Measurements from ENCODE around the gene SSC5D. TPM values are rescaled to one million over a fixed set of nuclear protein-coding genes. Genes with fewer than 3 reads are reported as not detected.

The SSC5D gene
- total and polyA plus RNA-seq, 2 experiments from 2014 or later: 0.23 to 0.69 TPM

DNA sequence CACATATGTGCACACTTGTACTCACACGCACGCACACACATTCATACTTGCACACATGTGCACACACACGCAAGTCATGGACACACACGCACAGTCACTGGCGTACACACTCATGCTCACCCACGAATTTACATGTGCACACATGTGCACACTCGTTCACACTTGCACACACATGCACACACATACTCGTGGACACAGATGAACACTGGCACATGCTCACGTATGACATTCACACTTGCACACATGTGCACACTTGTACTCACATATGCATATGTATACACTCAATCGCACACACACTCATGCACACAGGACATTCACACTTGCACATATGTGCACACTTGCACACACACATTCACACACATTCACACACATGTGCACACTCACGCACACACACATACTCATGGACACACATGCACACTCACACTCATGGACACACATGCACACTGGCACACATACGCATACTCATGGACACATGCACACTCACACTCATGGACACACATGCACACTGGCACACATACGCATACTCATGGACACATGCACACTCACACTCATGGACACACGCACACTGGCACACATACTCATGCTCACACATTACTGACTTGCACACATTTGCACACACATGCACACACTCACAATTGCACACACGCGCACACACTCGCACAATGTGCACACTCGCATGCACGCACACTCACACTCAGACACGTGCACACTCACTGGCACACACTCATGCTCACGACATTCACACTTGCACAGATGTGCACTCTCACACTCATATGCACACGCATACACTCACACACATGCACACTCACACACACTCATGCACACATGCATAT is 39.2 kb downstream of the SSC5D start:
- DNase-seq (ENCODE audit: low spot score) (no peak), ATAC-seq (no peak)
- H3K36me3 Mint-ChIP-seq (ENCODE audit: low read depth): no peaks in the 10 kb centered on the region
- H3K27ac ChIP-seq (ENCODE audit: low read depth): no peak overlapping the region
- peaks cover 3% of the 10 kb centered on the region for H3K4me1 Mint-ChIP-seq
- H3K27ac Mint-ChIP-seq: no peak overlapping the region
- no peaks in the 10 kb centered on the region for H3K79me2 ChIP-seq (replicated peaks; ENCODE audit: insufficient read depth)
- peaks cover 16% of the 10 kb centered on the region for H3F3A ChIP-seq (replicated peaks; ENCODE audit: low read depth)
- no peaks in the 10 kb centered on the region for H3K36me3 ChIP-seq (ENCODE audit: insufficient read depth)
- H3K9me2 ChIP-seq (ENCODE audit: insufficient read depth): no peaks in the 10 kb centered on the region
- H3K27me3 Mint-ChIP-seq (ENCODE audit: insufficient read depth, low read depth, poor library complexity): peaks cover 4% of the 10 kb centered on the region
- no peaks in the 10 kb centered on the region for H3K9me3 Mint-ChIP-seq
- no peaks in the 10 kb centered on the region for H3K4me1 ChIP-seq (ENCODE audit: insufficient read depth)
- TF ChIP-seq, protein P1, sequence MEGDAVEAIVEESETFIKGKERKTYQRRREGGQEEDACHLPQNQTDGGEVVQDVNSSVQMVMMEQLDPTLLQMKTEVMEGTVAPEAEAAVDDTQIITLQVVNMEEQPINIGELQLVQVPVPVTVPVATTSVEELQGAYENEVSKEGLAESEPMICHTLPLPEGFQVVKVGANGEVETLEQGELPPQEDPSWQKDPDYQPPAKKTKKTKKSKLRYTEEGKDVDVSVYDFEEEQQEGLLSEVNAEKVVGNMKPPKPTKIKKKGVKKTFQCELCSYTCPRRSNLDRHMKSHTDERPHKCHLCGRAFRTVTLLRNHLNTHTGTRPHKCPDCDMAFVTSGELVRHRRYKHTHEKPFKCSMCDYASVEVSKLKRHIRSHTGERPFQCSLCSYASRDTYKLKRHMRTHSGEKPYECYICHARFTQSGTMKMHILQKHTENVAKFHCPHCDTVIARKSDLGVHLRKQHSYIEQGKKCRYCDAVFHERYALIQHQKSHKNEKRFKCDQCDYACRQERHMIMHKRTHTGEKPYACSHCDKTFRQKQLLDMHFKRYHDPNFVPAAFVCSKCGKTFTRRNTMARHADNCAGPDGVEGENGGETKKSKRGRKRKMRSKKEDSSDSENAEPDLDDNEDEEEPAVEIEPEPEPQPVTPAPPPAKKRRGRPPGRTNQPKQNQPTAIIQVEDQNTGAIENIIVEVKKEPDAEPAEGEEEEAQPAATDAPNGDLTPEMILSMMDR (conservative IDR thresholded peaks at IDR 0.05; ENCODE audit: low read depth in 2 of 2): no peak
- TF ChIP-seq EZH2phosphoT487 (IDR thresholded peaks at IDR 0.05; ENCODE audit: unreplicated experiment): no peak
- TF ChIP-seq STAT1 (IDR thresholded peaks at IDR 0.05; ENCODE audit: unreplicated experiment): no peak
- TF ChIP-seq ZNF462 (CRISPR knock-in tag; IDR thresholded peaks at IDR 0.05): no peak
- TF ChIP-seq CREB1 (CRISPR knock-in tag; IDR thresholded peaks at IDR 0.05; ENCODE audit: low read depth): no peak
- TF ChIP-seq ZNF114 (CRISPR knock-in tag; IDR thresholded peaks at IDR 0.05): no peak
- TF ChIP-seq REST (IDR thresholded peaks at IDR 0.05; ENCODE audit: unreplicated experiment): no peak
- no peak for TF ChIP-seq ZNF331 (CRISPR knock-in tag; IDR thresholded peaks at IDR 0.05; ENCODE audit: low read depth)
- TF ChIP-seq NANOG (IDR thresholded peaks at IDR 0.05; ENCODE audit: borderline replicate concordance): no peak
- TF ChIP-seq JUNB (IDR thresholded peaks at IDR 0.05; ENCODE audit: unreplicated experiment): no peak
- no peak for TF ChIP-seq EZH2 (IDR thresholded peaks at IDR 0.05; ENCODE audit: low read depth, unreplicated experiment)
- TF ChIP-seq POLR2AphosphoS5 (IDR thresholded peaks at IDR 0.05; ENCODE audit: low read depth): no peak
- TF ChIP-seq, protein P2, sequence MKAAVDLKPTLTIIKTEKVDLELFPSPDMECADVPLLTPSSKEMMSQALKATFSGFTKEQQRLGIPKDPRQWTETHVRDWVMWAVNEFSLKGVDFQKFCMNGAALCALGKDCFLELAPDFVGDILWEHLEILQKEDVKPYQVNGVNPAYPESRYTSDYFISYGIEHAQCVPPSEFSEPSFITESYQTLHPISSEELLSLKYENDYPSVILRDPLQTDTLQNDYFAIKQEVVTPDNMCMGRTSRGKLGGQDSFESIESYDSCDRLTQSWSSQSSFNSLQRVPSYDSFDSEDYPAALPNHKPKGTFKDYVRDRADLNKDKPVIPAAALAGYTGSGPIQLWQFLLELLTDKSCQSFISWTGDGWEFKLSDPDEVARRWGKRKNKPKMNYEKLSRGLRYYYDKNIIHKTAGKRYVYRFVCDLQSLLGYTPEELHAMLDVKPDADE (IDR thresholded peaks at IDR 0.05): no peak
- H2AFZ ChIP-seq: no peak overlapping the region
- no peaks in the 10 kb centered on the region for H3K27me3 ChIP-seq (ENCODE audit: insufficient read depth)
- no peak overlapping the region for H3K4me3 Mint-ChIP-seq
- no peaks in the 10 kb centered on the region for H4K20me1 ChIP-seq (replicated peaks; ENCODE audit: insufficient read depth)
- no peak overlapping the region for H3K4me2 ChIP-seq
- H3K4me3 ChIP-seq: no peak overlapping the region
